ENCODE results near the gene IL27RA. TPM values are rescaled to one million over a fixed set of nuclear protein-coding genes. Genes with fewer than 3 reads are reported as not detected.

Gene IL27RA
- total RNA-seq, 1 donor from 2014 or later: 1.9 TPM

Other genes with a start within 250 kb of the IL27RA start
- gene ZSWIM4, start 236.3 kb upstream of the IL27RA start, total RNA-seq: 14.0 and 15.1 TPM in 2 replicates
- 1.1 and 3.5 TPM in 2 replicates for gene NANOS3, start 154.6 kb upstream of the IL27RA start, total RNA-seq
- gene BRME1, start 125.6 kb upstream of the IL27RA start, total RNA-seq: 3.7 and 4.1 TPM in 2 replicates
- gene CC2D1A, start 125.6 kb upstream of the IL27RA start, total RNA-seq: 44.3 and 51.3 TPM in 2 replicates
- gene PODNL1, start 93.3 kb upstream of the IL27RA start, total RNA-seq: 2.3 and 2.4 TPM in 2 replicates
- 27.4 and 29.3 TPM in 2 replicates for gene DCAF15, start 79.3 kb upstream of the IL27RA start, total RNA-seq
- gene RFX1, start 25.4 kb upstream of the IL27RA start, total RNA-seq: 12.3 and 15.7 TPM in 2 replicates
- not detected in 2 replicates for gene RLN3, start 3.6 kb upstream of the IL27RA start, total RNA-seq
- gene PALM3, start 30.3 kb downstream of the IL27RA start, total RNA-seq: 0.30 and 0.63 TPM in 2 replicates
- 1.8 and 2.1 TPM in 2 replicates for gene MISP3, start 41.0 kb downstream of the IL27RA start, total RNA-seq
- 0.54 TPM in 1 of 2 replicates, not detected in the other for gene C19orf67, start 54.0 kb downstream of the IL27RA start, total RNA-seq
- 34.9 and 38.9 TPM in 2 replicates for gene SAMD1, start 59.0 kb downstream of the IL27RA start, total RNA-seq
- 109 and 115 TPM in 2 replicates for gene PRKACA, start 86.0 kb downstream of the IL27RA start, total RNA-seq
- gene ASF1B, start 104.8 kb downstream of the IL27RA start, total RNA-seq: 4.5 and 5.5 TPM in 2 replicates
- 43.5 and 48.6 TPM in 2 replicates for gene ADGRL1, start 174.4 kb downstream of the IL27RA start, total RNA-seq

Measured in osteocyte (in vitro differentiated cells).